GM18519 (cell line): ENCODE measurements around the gene SLC38A1.
"Not testable (repeated sequence)": the region's sequence is repeated elsewhere in the genome, so short reads cannot be mapped to it uniquely, and the experiment has no call there.

Experiments
- ATAC-seq: cut with Tn5 transposase; IDR thresholded peaks from one replicate; pipeline ENCODE4 v1.9.1; 2021; ENCODE audit warnings: mild to moderate bottlenecking, moderate library complexity; ENCODE audit not compliant: unreplicated experiment, low FRiP score

Gene SLC38A1

GRCh38 chr12:46265102-46265501 lies 3.7 kb downstream of the SLC38A1 start:
- no peak for ATAC-seq

- ATAC-seq, result no peak
Measured at GRCh38 chr12:46264057-46264456, 4.8 kb downstream of the SLC38A1 start.

GRCh38 chr12:46263140-46264016 lies 5.5 kb downstream of the SLC38A1 start:
- no peak for ATAC-seq

DNA sequence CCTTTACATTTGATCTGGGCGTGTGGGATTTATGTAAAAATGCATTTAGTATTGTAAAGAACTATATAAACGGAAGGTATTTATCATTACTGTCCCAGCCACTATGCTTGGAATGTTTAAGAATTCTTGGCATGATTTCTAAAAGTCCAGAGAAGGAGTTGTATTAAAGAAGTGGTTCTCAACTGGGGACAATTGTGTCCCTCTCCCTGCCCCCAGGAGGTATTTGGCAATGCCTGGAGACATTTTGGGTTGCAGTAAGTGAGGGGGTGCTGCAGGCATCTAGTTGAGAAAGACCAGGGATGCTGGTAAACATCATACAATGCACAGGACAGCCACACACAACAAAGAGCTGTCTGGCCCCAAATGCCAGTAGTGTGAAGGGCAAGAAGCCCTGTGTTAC lies 7.2 kb downstream of the SLC38A1 start:
- no peak for ATAC-seq

- ATAC-seq, result no peak
Measured at GRCh38 chr12:46260913-46261476, 7.8 kb downstream of the SLC38A1 start.

- no peak for ATAC-seq
Measured at GRCh38 chr12:46260124-46260912, 8.5 kb downstream of the SLC38A1 start.

- no peak for ATAC-seq
Measured at GRCh38 chr12:46259713-46260112, 9.1 kb downstream of the SLC38A1 start.

GRCh38 chr12:46259071-46259470 lies 9.8 kb downstream of the SLC38A1 start:
- no peak for ATAC-seq

- no peak for ATAC-seq
Measured at GRCh38 chr12:46258129-46258528, 10.7 kb downstream of the SLC38A1 start.

- no peak for ATAC-seq
Measured at GRCh38 chr12:46256942-46257341, 11.9 kb downstream of the SLC38A1 start.

DNA sequence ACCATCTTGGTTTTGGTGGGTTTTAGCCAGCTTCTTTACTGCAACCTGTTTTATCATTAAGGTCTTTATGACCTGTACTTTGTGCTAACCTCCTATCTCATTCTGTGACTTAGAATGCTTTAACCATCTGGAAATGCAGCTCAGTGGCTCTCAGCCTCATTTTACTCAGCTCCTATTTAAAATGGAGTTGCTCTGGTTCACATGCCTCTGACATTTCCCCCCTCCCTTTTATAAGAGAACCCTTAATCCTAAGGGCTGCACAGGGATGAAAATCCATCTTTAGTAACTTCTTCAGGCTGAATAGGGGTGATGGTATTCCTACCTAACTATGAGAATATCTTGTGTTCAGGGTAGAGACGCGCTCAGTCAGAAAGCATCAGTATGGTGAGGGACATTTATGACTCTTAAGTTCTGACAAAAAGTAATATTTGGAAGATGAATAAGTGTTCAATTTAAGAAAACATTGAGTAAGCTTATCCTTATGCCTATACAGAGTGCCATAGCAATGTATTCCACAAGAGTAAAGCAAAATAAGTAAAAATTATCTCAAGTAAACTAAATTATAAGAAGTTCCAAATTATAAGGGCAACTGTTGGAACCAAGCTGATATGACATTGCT lies 15.2 kb downstream of the SLC38A1 start:
- ATAC-seq, result no peak

- not testable (repeated sequence) for ATAC-seq
Measured at GRCh38 chr12:46251994-46252393, 16.8 kb downstream of the SLC38A1 start.

DNA sequence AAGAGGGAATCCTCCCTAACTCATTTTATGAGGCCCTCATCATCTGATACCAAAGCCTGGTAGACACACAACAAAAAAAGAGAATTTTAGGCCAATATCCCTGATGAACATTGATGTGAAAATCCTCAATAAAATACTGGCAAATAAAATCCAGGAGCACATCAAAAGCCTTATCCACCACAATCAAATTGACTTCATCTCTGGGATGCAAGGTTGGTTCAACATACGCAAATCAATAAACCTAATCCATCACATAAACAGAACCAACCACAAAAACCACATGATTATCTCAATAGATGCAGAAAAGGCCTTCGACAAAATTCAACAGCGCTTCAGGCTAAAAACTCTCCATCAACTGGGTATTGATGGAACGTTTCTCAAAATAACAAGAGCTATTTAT lies 18.9 kb downstream of the SLC38A1 start:
- ATAC-seq, result not testable (repeated sequence)

- ATAC-seq, result no peak
Measured at GRCh38 chr12:46246021-46246700, 22.7 kb downstream of the SLC38A1 start.

DNA sequence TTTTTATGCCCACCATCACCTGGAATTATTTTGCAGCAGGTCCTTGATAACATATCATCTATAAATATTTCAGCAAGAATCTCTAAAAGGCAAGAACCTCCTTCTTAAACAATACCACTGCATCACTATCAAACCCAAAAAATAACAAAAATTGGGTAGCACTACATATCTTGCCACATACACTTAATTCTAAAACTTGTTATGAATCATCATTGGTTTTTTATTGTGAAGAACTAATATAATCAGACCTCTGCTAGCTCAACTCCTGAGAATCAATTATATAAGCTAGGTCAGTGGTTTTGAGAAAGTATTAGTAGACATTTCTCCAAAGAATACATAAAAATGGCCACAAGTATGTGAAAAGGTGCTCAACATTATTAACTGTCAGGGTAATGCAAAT lies 23.8 kb downstream of the SLC38A1 start:
- no peak for ATAC-seq

GRCh38 chr12:46244273-46244915 lies 24.4 kb downstream of the SLC38A1 start:
- ATAC-seq, result no peak

- ATAC-seq, result no peak
Measured at GRCh38 chr12:46242569-46242968, 26.3 kb downstream of the SLC38A1 start.

- ATAC-seq, result no peak
Measured at GRCh38 chr12:46240436-46240835, 28.4 kb downstream of the SLC38A1 start.

- ATAC-seq, result no peak
Measured at GRCh38 chr12:46238821-46239220, 30.0 kb downstream of the SLC38A1 start.
